22Rv1 (cell line): ENCODE data around the gene WASL.

Experiments
- ZFX ChIP-seq: fragments of 450-650 bp; IDR thresholded peaks from 2 replicates; pipeline ENCODE4 v1.6.1; 2017; ENCODE audit warnings: antibody characterized with exemption, borderline replicate concordance
- TF ChIP-seq, protein P1 (sequence below): fragments of 450-650 bp; IDR thresholded peaks from 2 replicates; pipeline ENCODE4 v1.5.1; 2017; ENCODE audit warnings: mild to moderate bottlenecking

DNA sequence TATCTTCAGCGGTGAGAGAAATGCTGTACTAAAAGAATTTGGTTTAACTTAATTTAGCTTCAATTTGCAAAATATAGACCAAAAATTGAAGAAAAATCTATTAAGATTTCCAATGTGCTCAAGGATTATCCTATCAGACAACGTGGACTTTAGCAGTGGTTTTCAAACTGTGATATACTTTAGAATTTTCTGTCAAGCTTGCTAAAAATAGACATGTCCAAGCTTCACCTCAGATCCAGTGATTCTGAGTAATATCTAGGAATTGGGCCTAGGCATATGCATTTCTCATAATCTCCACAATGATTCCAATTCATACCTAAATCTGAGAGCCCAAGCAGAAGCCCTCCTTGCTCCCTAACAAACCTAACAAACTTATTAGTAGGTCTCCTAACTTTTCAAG, 3.4 kb downstream of the WASL start:
- TF ChIP-seq, protein P1, sequence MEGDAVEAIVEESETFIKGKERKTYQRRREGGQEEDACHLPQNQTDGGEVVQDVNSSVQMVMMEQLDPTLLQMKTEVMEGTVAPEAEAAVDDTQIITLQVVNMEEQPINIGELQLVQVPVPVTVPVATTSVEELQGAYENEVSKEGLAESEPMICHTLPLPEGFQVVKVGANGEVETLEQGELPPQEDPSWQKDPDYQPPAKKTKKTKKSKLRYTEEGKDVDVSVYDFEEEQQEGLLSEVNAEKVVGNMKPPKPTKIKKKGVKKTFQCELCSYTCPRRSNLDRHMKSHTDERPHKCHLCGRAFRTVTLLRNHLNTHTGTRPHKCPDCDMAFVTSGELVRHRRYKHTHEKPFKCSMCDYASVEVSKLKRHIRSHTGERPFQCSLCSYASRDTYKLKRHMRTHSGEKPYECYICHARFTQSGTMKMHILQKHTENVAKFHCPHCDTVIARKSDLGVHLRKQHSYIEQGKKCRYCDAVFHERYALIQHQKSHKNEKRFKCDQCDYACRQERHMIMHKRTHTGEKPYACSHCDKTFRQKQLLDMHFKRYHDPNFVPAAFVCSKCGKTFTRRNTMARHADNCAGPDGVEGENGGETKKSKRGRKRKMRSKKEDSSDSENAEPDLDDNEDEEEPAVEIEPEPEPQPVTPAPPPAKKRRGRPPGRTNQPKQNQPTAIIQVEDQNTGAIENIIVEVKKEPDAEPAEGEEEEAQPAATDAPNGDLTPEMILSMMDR, result no peak
- TF ChIP-seq ZFX, result no peak
